Activated CD4-positive, alpha-beta T cell treated with anti-CD3 and anti-CD28 coated beads for 36 hours (primary cell): ENCODE results near the gene FAM241A. TPM values are rescaled to one million over a fixed set of nuclear protein-coding genes. Genes with fewer than 3 reads are reported as not detected.
"Not testable (repeated sequence)": the region's sequence is repeated elsewhere in the genome, so short reads cannot be mapped to it uniquely, and the experiment has no call there.

Source experiments
- ATAC-seq: fragments of 200-7000 bp; cut with Tn5 transposase; one replicate; pipeline ENCODE4 v1.10.0; 2021; ENCODE audit warnings: mild to moderate bottlenecking, moderate library complexity
- CTCF ChIA-PET: fragments of 350-600 bp; sonication (Branson Sonifier 250); formaldehyde crosslinking; loops from one replicate; lab custom pipeline; 2021; ENCODE audit warnings: antibody characterized with exemption; lab: Charles Lee
- POLR2A ChIA-PET: fragments of 350-600 bp; sonication (Branson Sonifier 250); formaldehyde crosslinking; loops from one replicate; lab custom pipeline; 2021; ENCODE audit warnings: antibody characterized with exemption, inconsistent platforms; lab: Charles Lee
- DNase-seq: peaks from one replicate; pipeline ENCODE4 v3.0.0-alpha.2; 2020
- H3K27ac Mint-ChIP-seq: one replicate; pipeline ENCODE4 v1.8.0; 2021; ENCODE audit warnings: mixed read lengths
- H3K27me3 Mint-ChIP-seq: one replicate; pipeline ENCODE4 v1.8.0; 2021; ENCODE audit warnings: mixed read lengths
- H3K36me3 Mint-ChIP-seq: one replicate; pipeline ENCODE4 v1.8.0; 2021; ENCODE audit warnings: low read depth, mixed read lengths
- H3K4me1 Mint-ChIP-seq: one replicate; pipeline ENCODE4 v1.8.0; 2021; ENCODE audit warnings: mixed read lengths
- H3K4me3 Mint-ChIP-seq: one replicate; pipeline ENCODE4 v1.8.0; 2021; ENCODE audit warnings: mild to moderate bottlenecking, moderate library complexity, mixed read lengths
- H3K9me3 Mint-ChIP-seq: one replicate; pipeline ENCODE4 v1.8.0; 2021; ENCODE audit warnings: low read depth, mixed read lengths
- intact Hi-C, 2 experiments: fragments of 100-400 bp; cut with DNase I in 1 of 2; cut with micrococcal nuclease in 1 of 2; formaldehyde crosslinking; loops; one replicate each; pipeline versions ENCODE4 v1.14.2 to v1.15.1; 2022 to 2024; cut with DNase I, micrococcal nuclease
- total RNA-seq, 2 experiments: library from RNA; stranded (reverse); gene quantifications; one replicate each; pipeline ENCODE4 v1.2.3, GENCODE V29; 2021

Gene FAM241A
- total RNA-seq, 2 experiments from 2014 or later, result 3.2 to 3.5 TPM

- peak overlapping the region; percentile 62 for H3K4me3 Mint-ChIP-seq
- ATAC-seq (no peak), DNase-seq (no peak)
- intact Hi-C loops, result loop anchor here in 1 of 2 experiments (2.0 kb wide), 1 partner anchor 484 kb away; the partner anchor contains the start of genes LARP7 and ZGRF1
- H3K9me3 Mint-ChIP-seq, result no peaks in the 10 kb centered on the region
- peaks cover 15% of the 10 kb centered on the region for H3K36me3 Mint-ChIP-seq
- CTCF ChIA-PET, result no interaction called here
- POLR2A ChIA-PET, result interaction anchor here (0.7 kb wide), 1 partner anchor 51 kb away, joined by 3 read pairs; no protein-coding TSS in a partner anchor
- peak overlapping the region; percentile 56 for H3K27ac Mint-ChIP-seq
- H3K27me3 Mint-ChIP-seq, result no peaks in the 10 kb centered on the region
- H3K4me1 Mint-ChIP-seq, result peaks cover 67% of the 10 kb centered on the region
Measured at GRCh38 chr4:112152521-112152920, 7.3 kb downstream of the FAM241A start.

GRCh38 chr4:112153211-112153791 lies 8.0 kb downstream of the FAM241A start:
- peak overlapping the region; percentile 62 for H3K4me3 Mint-ChIP-seq
- CTCF ChIA-PET, result no interaction called here
- no peaks in the 10 kb centered on the region for H3K27me3 Mint-ChIP-seq
- POLR2A ChIA-PET, result no interaction called here
- H3K9me3 Mint-ChIP-seq, result no peaks in the 10 kb centered on the region
- peaks cover 60% of the 10 kb centered on the region for H3K4me1 Mint-ChIP-seq
- H3K36me3 Mint-ChIP-seq, result peaks cover 12% of the 10 kb centered on the region
- DNase-seq, result peak; percentile 45
- H3K27ac Mint-ChIP-seq, result peak overlapping the region; percentile 91
- intact Hi-C loops, result loop anchor here in 1 of 2 experiments (2.0 kb wide), 1 partner anchor 484 kb away; the partner anchor contains the start of genes LARP7 and ZGRF1
- peak; percentile 59 for ATAC-seq

- Mint-ChIP-seq H3K9me3 (peaks cover 7% of the 10 kb centered on the region), H3K36me3 (peaks cover 28% of the 10 kb centered on the region), H3K4me3 (no peak overlapping the region), H3K27ac (no peak overlapping the region), H3K4me1 (peaks cover 45% of the 10 kb centered on the region), H3K27me3 (no peaks in the 10 kb centered on the region)
- POLR2A ChIA-PET, result no interaction called here
- CTCF ChIA-PET, result interaction anchor here (0.6 to 1.2 kb wide), 6 partner anchors 8 to 210 kb away, joined by 3 to 7 read pairs (median 4); partner anchors contain the start of gene TIFA
- no peak for ATAC-seq
- intact Hi-C loops, result no loop called here
- no peak for DNase-seq
Measured at GRCh38 chr4:112156112-112156511, 10.9 kb downstream of the FAM241A start.

GRCh38 chr4:112156553-112156952 lies 11.3 kb downstream of the FAM241A start:
- Mint-ChIP-seq H3K4me3 (no peak overlapping the region), H3K27ac (no peak overlapping the region), H3K9me3 (peaks cover 7% of the 10 kb centered on the region), H3K36me3 (peaks cover 26% of the 10 kb centered on the region), H3K4me1 (peaks cover 42% of the 10 kb centered on the region), H3K27me3 (no peaks in the 10 kb centered on the region)
- ChIA-PET POLR2A (no interaction called here), CTCF (interaction anchor here (0.6 to 1.2 kb wide), 5 partner anchors 8 to 210 kb away, joined by 3 to 4 read pairs (median 4); no protein-coding TSS in a partner anchor)
- DNase-seq (no peak), ATAC-seq (no peak)
- intact Hi-C loops, result no loop called here

GRCh38 chr4:112163706-112164105 lies 18.5 kb downstream of the FAM241A start:
- ATAC-seq, H3K9me3 Mint-ChIP-seq, H3K27ac Mint-ChIP-seq, POLR2A ChIA-PET, H3K4me3 Mint-ChIP-seq, H3K27me3 Mint-ChIP-seq, intact Hi-C loops, DNase-seq: not testable (repeated sequence)
- CTCF ChIA-PET, result interaction anchor here (0.6 to 1.7 kb wide), 2 partner anchors 11 to 117 kb away, joined by 4 to 5 read pairs; no protein-coding TSS in a partner anchor
- Mint-ChIP-seq H3K4me1 (peaks cover 13% of the 10 kb centered on the region), H3K36me3 (peaks cover 36% of the 10 kb centered on the region)

GRCh38 chr4:112167794-112168193 lies 22.5 kb downstream of the FAM241A start:
- H3K36me3 Mint-ChIP-seq, result peaks cover 29% of the 10 kb centered on the region
- H3K4me1 Mint-ChIP-seq, result peaks cover 35% of the 10 kb centered on the region
- H3K9me3 Mint-ChIP-seq, result no peaks in the 10 kb centered on the region
- ATAC-seq (peak; percentile 81), DNase-seq (peak; percentile 30)
- ChIA-PET CTCF (interaction anchor here (0.6 to 1.1 kb wide), 3 partner anchors 69 to 722 kb away, joined by 3 read pairs; no protein-coding TSS in a partner anchor), POLR2A (no interaction called here)
- intact Hi-C loops, result no loop called here
- no peak overlapping the region for H3K4me3 Mint-ChIP-seq
- no peaks in the 10 kb centered on the region for H3K27me3 Mint-ChIP-seq
- no peak overlapping the region for H3K27ac Mint-ChIP-seq

- POLR2A ChIA-PET, result no interaction called here
- ATAC-seq (no peak), DNase-seq (no peak)
- Mint-ChIP-seq H3K27ac (no peak overlapping the region), H3K36me3 (peaks cover 28% of the 10 kb centered on the region), H3K9me3 (no peaks in the 10 kb centered on the region), H3K4me1 (peaks cover 35% of the 10 kb centered on the region), H3K4me3 (no peak overlapping the region), H3K27me3 (no peaks in the 10 kb centered on the region)
- CTCF ChIA-PET, result interaction anchor here (1.1 kb wide), 1 partner anchor 332 kb away, joined by 3 read pairs; no protein-coding TSS in a partner anchor
- intact Hi-C loops, result no loop called here
Measured at GRCh38 chr4:112168719-112169500, 23.7 kb downstream of the FAM241A start.

GRCh38 chr4:112170451-112170993 lies 25.3 kb downstream of the FAM241A start:
- H3K36me3 Mint-ChIP-seq, result peaks cover 28% of the 10 kb centered on the region

GRCh38 chr4:112171051-112171763 lies 26.0 kb downstream of the FAM241A start:
- POLR2A ChIA-PET, ATAC-seq, H3K27me3 Mint-ChIP-seq, H3K9me3 Mint-ChIP-seq, DNase-seq, H3K4me3 Mint-ChIP-seq, CTCF ChIA-PET: not testable (repeated sequence)
- H3K27ac Mint-ChIP-seq, result peak overlapping the region; percentile 63
- H3K36me3 Mint-ChIP-seq, result peaks cover 29% of the 10 kb centered on the region
- intact Hi-C loops, result loop anchor here in 1 of 2 experiments (2.0 kb wide), 1 partner anchor 24 kb away; no protein-coding TSS in a partner anchor
- peaks cover 44% of the 10 kb centered on the region for H3K4me1 Mint-ChIP-seq

More at GRCh38 chr4:112170451-112170993, 25.3 kb downstream of the FAM241A start:
- DNase-seq, result no peak
- ChIA-PET CTCF (no interaction called here), POLR2A (no interaction called here)
- no peak overlapping the region for H3K4me3 Mint-ChIP-seq
- peak; percentile 71 for ATAC-seq
- intact Hi-C loops, result loop anchor here in 1 of 2 experiments (2.0 kb wide), 1 partner anchor 24 kb away; no protein-coding TSS in a partner anchor
- peaks cover 37% of the 10 kb centered on the region for H3K4me1 Mint-ChIP-seq
- no peaks in the 10 kb centered on the region for H3K9me3 Mint-ChIP-seq
- no peaks in the 10 kb centered on the region for H3K27me3 Mint-ChIP-seq
- no peak overlapping the region for H3K27ac Mint-ChIP-seq

GRCh38 chr4:112172180-112172579 lies 26.9 kb downstream of the FAM241A start:
- POLR2A ChIA-PET, result no interaction called here

More at GRCh38 chr4:112172180-112172579, 26.9 kb downstream of the FAM241A start:
- ATAC-seq (peak; percentile 47), DNase-seq (no peak)
- Mint-ChIP-seq H3K27ac (no peak overlapping the region), H3K36me3 (peaks cover 26% of the 10 kb centered on the region), H3K27me3 (no peaks in the 10 kb centered on the region), H3K4me3 (no peak overlapping the region), H3K9me3 (no peaks in the 10 kb centered on the region), H3K4me1 (peaks cover 47% of the 10 kb centered on the region)
- CTCF ChIA-PET, result interaction anchor here (0.8 to 1.3 kb wide), 3 partner anchors 10 to 72 kb away, joined by 3 to 7 read pairs (median 4); no protein-coding TSS in a partner anchor
- intact Hi-C loops, result no loop called here
